Endothelial cell of umbilical vein (primary cell): Measurements from ENCODE around the gene HEXIM1. TPM values are rescaled to one million over a fixed set of nuclear protein-coding genes. Genes with fewer than 3 reads are reported as not detected.

Experiments used
- BruUV-seq: library from RNA; stranded (reverse); fragments of 400-500 nt; replicated peaks from 2 replicates; lab custom pipeline; 2021; lab: Mats Ljungman, UMichigan
- CTCF ChIA-PET: fragments of 300-600, 350-600 bp; sonication (Branson Sonifier 250); formaldehyde crosslinking; loops from one replicate; lab custom pipeline; 2021; ENCODE audit warnings: antibody characterized with exemption, inconsistent platforms; lab: Charles Lee
- POLR2A ChIA-PET: fragments of 300-600, 350-600 bp; sonication (Branson Sonifier 250); formaldehyde crosslinking; loops from one replicate; lab custom pipeline; 2021; ENCODE audit warnings: antibody characterized with exemption, inconsistent platforms; lab: Charles Lee
- DNase-seq: peaks from one replicate; pipeline ENCODE4 v3.0.0-alpha.2; 2011; ENCODE audit warnings: low read depth, low spot score
- FAIRE-seq: peaks from 2 replicates; lab custom pipeline; 2011; peaks lifted over from hg19 to GRCh38; lab: Jason Lieb, UNC
- H2AFZ ChIP-seq: 2 replicates; pipeline ENCODE4 v1.6.0; 2012; ENCODE audit warnings: low read depth, low read length, control low read depth, inconsistent platforms
- H3K27ac ChIP-seq: 2 replicates; pipeline ENCODE4 v1.5.1; 2011; ENCODE audit warnings: low read depth, mild to moderate bottlenecking, control low read depth, low read length, moderate library complexity; ENCODE audit not compliant: insufficient read depth
- H3K27me3 ChIP-seq, 2 experiments: 2 replicates each; pipeline versions ENCODE4 v1.6.0 to v1.6.1; 2011; ENCODE audit warnings: low read length in 2 of 2, mixed read lengths in 1 of 2; ENCODE audit not compliant: control insufficient read depth in 2 of 2, insufficient read depth in 2 of 2
- H3K36me3 ChIP-seq, 2 experiments: 2 replicates in 1 of 2; 3 replicates in 1 of 2; pipeline ENCODE4 v1.5.1; 2011; ENCODE audit warnings: low read length in 2 of 2, mild to moderate bottlenecking in 1 of 2, moderate library complexity in 1 of 2; ENCODE audit not compliant: control insufficient read depth in 2 of 2, insufficient read depth in 2 of 2; ENCODE audit errors: extremely low read depth in 1 of 2
- H3K4me1 ChIP-seq: 3 replicates; pipeline ENCODE4 v1.5.1; 2011; ENCODE audit warnings: mild to moderate bottlenecking, low read length; ENCODE audit not compliant: control insufficient read depth, insufficient read depth; ENCODE audit errors: extremely low read depth
- H3K4me2 ChIP-seq: 2 replicates; pipeline ENCODE4 v1.6.1; 2011; ENCODE audit warnings: low read length, control low read depth, mixed read lengths; ENCODE audit not compliant: insufficient read depth
- H3K4me3 ChIP-seq, 3 experiments: fragments of 200-600 bp in 1 of 3; sonication (generic), shearing (Covaris generic) in 1 of 3; replicated peaks in 1 of 3; 2 replicates each; pipeline ENCODE4 v1.5.1; 2011 to 2016; ENCODE audit warnings: control low read depth in 3 of 3, low read length in 3 of 3, mild to moderate bottlenecking in 2 of 3, inconsistent platforms in 1 of 3, low read depth in 1 of 3, moderate library complexity in 1 of 3; ENCODE audit not compliant: insufficient read depth in 1 of 3
- H3K79me2 ChIP-seq: 2 replicates; pipeline ENCODE4 v1.6.0; 2012; ENCODE audit warnings: low read length, inconsistent platforms; ENCODE audit not compliant: control insufficient read depth, insufficient read depth
- H3K9ac ChIP-seq: replicated peaks from 2 replicates; pipeline ENCODE3; 2011; ENCODE audit warnings: low read length, control low read depth; ENCODE audit not compliant: insufficient read depth; ENCODE audit errors: extremely low read depth
- H3K9me1 ChIP-seq: replicated peaks from 3 replicates; pipeline ENCODE4 v1.6.0; 2011; ENCODE audit warnings: mild to moderate bottlenecking, low read length; ENCODE audit not compliant: control insufficient read depth, insufficient read depth; ENCODE audit errors: extremely low read depth
- H3K9me3 ChIP-seq: replicated peaks from 2 replicates; pipeline ENCODE4 v1.5.1; 2012; ENCODE audit warnings: low read length, inconsistent platforms; ENCODE audit not compliant: control insufficient read depth, insufficient read depth
- H4K20me1 ChIP-seq: replicated peaks from 2 replicates; pipeline ENCODE3; 2011; ENCODE audit warnings: mild to moderate bottlenecking, low read length; ENCODE audit not compliant: control insufficient read depth, insufficient read depth; ENCODE audit errors: extremely low read depth
- CTCF ChIP-seq, 2 donors: IDR thresholded peaks; 1 replicate in 1 of 2; 2 replicates in 1 of 2; pipeline ENCODE4 v1.5.1; 2011; ENCODE audit warnings: low read length in 2 of 2, mild to moderate bottlenecking in 2 of 2, moderate library complexity in 2 of 2, control low read depth in 1 of 2, inconsistent platforms in 1 of 2, low read depth in 1 of 2; ENCODE audit not compliant: insufficient read depth in 1 of 2; ENCODE audit errors: extremely low read depth in 1 of 2
- EZH2 ChIP-seq: IDR thresholded peaks from 2 replicates; pipeline ENCODE4 v1.6.1; 2012; ENCODE audit warnings: borderline replicate concordance, low read depth, mild to moderate bottlenecking, moderate library complexity, low read length, inconsistent platforms; ENCODE audit not compliant: severe bottlenecking
- FOS ChIP-seq: IDR thresholded peaks from 2 replicates; pipeline ENCODE4 v1.6.1; 2011; ENCODE audit warnings: mild to moderate bottlenecking, low read length, moderate library complexity, borderline replicate concordance; ENCODE audit not compliant: insufficient read depth
- GATA2 ChIP-seq: IDR thresholded peaks from 2 replicates; pipeline ENCODE4 v1.7.0; 2011; ENCODE audit warnings: low read depth, mild to moderate bottlenecking, moderate library complexity, mixed read lengths, low read length; ENCODE audit not compliant: insufficient read length, insufficient read depth
- JUN ChIP-seq: IDR thresholded peaks from 2 replicates; pipeline ENCODE4 v1.6.1; 2011; ENCODE audit warnings: borderline replicate concordance, low read depth; ENCODE audit not compliant: insufficient read length, insufficient read depth
- MYC ChIP-seq: IDR thresholded peaks from one replicate; pipeline ENCODE4 v1.6.1; 2011; ENCODE audit warnings: mild to moderate bottlenecking, low read depth, low read length
- POLR2A ChIP-seq: IDR thresholded peaks from 2 replicates; pipeline ENCODE4 v1.6.1; 2012; ENCODE audit warnings: low read depth, mild to moderate bottlenecking, control low read depth, low read length
- POLR2AphosphoS5 ChIP-seq: IDR thresholded peaks from 2 replicates; pipeline ENCODE4 v1.6.1; 2012; ENCODE audit warnings: low read depth, mild to moderate bottlenecking, control low read depth, low read length, moderate library complexity; ENCODE audit not compliant: insufficient read depth
- dilution Hi-C: fragments of 300-500 bp; cut with MboI; formaldehyde crosslinking; loops from one replicate; pipeline ENCODE4 v1.15.0; 2019; ENCODE audit warnings: low sequenced_read_pairs; ENCODE audit not compliant: extremely low pct_ligation_motif_present
- intact Hi-C: fragments of 100-400 bp; cut with micrococcal nuclease; formaldehyde crosslinking; loops from one replicate; pipeline ENCODE4 v1.10.0; 2022
- polyA plus RNA-seq, 4 experiments: library from polyadenylated mRNA; depleted of rRNA in 3 of 4; stranded (reverse) in 3 of 4; unstranded in 1 of 4; fragments of >200 nt; gene quantifications; 2 replicates each; pipeline versions ENCODE4 v1.2.1 to v1.2.3, GENCODE V29; 2011 to 2012; ENCODE audit warnings: missing spikeins in 1 of 4
- total RNA-seq: library from RNA; stranded (reverse); gene quantifications from 2 replicates; pipeline ENCODE4 v1.2.3, GENCODE V29; 2021
- TF ChIP-seq, protein P1 (sequence below): IDR thresholded peaks from 2 replicates; pipeline ENCODE4 v1.6.1; 2011; ENCODE audit not compliant: insufficient read depth, insufficient read length

HEXIM1 gene
- total and polyA plus RNA-seq, 2 donors (not counting 3 experiments of a cell fraction or from before 2014, with no cell fraction given) = 7.0 to 20.0 TPM

DNA sequence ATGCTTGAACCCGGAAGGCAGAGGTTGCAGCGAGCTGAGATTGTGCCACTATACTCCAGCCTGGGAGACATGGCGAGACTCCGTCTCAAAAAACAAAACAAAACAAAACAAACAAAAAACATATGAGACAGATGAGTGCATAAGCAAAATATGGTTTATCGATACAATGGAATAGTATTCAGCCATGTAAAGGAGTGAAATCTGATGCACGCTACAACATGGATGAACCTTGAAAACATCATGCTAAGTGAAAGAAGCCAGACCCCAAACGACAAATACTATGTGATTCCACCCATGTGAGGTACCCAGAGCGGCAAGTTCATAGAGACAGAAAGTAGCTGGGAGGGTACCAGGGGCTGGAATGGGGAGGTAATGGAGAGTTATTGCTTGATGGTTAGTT, 22.8 kb upstream of the HEXIM1 start:
- no peak overlapping the region for H3K4me3 ChIP-seq
- H2AFZ ChIP-seq = no peak overlapping the region
- no peaks in the 10 kb centered on the region for H3K9me3 ChIP-seq
- no peaks in the 10 kb centered on the region for H4K20me1 ChIP-seq
- H3K4me1 ChIP-seq = peaks cover 30% of the 10 kb centered on the region
- CTCF ChIA-PET = interaction anchor here (1.4 to 3.8 kb wide), 2 partner anchors 10 to 17 kb away, joined by 8 to 20 read pairs; partner anchors contain the start of gene ACBD4
- intact Hi-C loops = no loop called here
- H3K4me2 ChIP-seq = no peak overlapping the region
- TF ChIP-seq CTCF (IDR thresholded peaks at IDR 0.05; ENCODE audit: extremely low read depth in 1 of 2, insufficient read depth in 1 of 2, low read depth in 1 of 2, low read length in 2 of 2) = no peak
- TF ChIP-seq MYC = no peak
- TF ChIP-seq GATA2 = no peak
- TF ChIP-seq EZH2 = no peak
- TF ChIP-seq JUN = no peak
- TF ChIP-seq POLR2AphosphoS5 = no peak
- TF ChIP-seq FOS = no peak
- TF ChIP-seq, protein P1, sequence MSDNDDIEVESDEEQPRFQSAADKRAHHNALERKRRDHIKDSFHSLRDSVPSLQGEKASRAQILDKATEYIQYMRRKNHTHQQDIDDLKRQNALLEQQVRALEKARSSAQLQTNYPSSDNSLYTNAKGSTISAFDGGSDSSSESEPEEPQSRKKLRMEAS = no peak
- TF ChIP-seq POLR2A = no peak
- POLR2A ChIA-PET = no interaction called here
- dilution Hi-C loops = no loop called here
- FAIRE-seq = no peak
- no peaks in the 10 kb centered on the region for H3K36me3 ChIP-seq
- no peaks in the 10 kb centered on the region for H3K27me3 ChIP-seq
- H3K9me1 ChIP-seq = no peaks in the 10 kb centered on the region
- no peak overlapping the region for H3K9ac ChIP-seq
- DNase-seq = no peak
- H3K79me2 ChIP-seq = no peaks in the 10 kb centered on the region
- no TSS peak for BruUV-seq
- no peak overlapping the region for H3K27ac ChIP-seq
